Measurements from ENCODE around the gene CS.
A peak's percentile ranks its signal among the peaks of the same experiment; 100 is the strongest.

Gene CS

DNA sequence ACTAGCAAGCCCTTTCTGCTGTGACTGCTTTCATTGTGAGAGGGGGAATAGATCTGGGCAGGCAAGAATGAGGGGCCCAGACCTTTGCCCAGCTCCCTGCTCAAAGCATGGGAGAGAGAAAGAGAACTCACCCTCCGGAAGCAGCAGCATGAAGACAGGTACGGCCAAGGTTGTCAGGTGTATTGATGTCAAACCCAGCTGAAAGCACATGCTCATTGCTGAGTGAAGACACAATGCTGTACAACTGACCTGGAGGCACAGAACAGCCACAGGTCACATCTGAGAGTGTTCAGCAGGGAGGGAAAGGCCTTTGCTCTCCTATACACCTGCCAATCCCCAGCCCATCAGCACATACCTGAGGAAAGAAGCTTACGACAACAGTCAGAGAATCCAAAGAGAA, 47.5 kb downstream of the CS start:
- no peak for TF ChIP-seq CTCF (IDR thresholded peaks at IDR 0.05; ENCODE audit: low read depth, low read length)

DNA sequence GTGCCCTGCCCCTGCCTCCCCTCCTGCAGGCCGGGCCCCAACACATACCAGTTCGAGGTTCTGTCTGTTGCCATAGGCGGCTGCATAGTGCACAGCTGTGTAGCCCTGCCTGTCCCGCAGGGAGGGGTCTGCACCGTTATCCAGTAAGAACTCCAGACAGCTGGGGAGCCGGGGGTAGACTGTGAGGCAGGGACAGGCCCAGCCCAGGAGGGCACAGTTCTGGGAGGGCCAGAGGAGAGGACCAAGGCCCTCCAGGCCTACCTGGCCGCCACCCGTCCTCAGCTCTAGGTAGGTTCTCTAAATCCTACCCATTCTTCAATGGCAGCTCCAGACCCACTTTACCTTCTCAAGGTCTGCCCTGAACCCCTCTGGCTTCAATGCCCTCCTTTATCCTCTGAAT, 51.4 kb downstream of the CS start:
- no peak overlapping the region for H3K4me3 ChIP-seq (replicated peaks in 1 of 2; ENCODE audit: low read depth in 2 of 2, low read length in 2 of 2)

More for the DNA sequence above, 47.5 kb downstream of the CS start:
- no peak for DNase-seq (ENCODE audit: low read depth in 2 of 2)
- no peak overlapping the region for H3K4me3 ChIP-seq (replicated peaks in 1 of 2; ENCODE audit: low read depth in 2 of 2, low read length in 2 of 2)

DNA sequence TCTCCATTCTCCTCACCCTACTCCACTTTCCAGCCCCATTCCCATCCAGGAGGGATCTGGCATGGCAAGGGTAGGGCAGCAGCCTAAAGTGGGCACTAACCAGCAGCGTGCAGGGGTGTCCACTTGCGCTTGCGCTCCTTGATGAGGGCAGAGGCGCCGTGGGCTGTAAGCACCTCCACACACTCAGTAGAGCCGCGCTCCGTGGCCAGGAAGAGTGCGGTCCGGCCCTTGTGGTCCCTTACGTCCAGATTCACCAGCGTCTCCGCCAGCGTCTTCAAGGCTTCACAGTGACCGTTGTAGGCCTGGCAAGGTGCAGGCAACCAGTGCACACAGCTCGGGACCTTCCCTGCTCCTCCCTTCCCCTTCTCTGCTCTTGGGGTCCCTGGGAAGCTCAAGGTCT, 52.2 kb downstream of the CS start:
- no peak overlapping the region for H3K4me3 ChIP-seq (replicated peaks in 1 of 2; ENCODE audit: low read depth in 2 of 2, low read length in 2 of 2)
- DNase-seq (ENCODE audit: low read depth in 2 of 2) = no peak
- no peak for TF ChIP-seq CTCF (IDR thresholded peaks at IDR 0.05; ENCODE audit: low read depth, low read length)

More for the DNA sequence above, 51.4 kb downstream of the CS start:
- no peak for TF ChIP-seq CTCF (IDR thresholded peaks at IDR 0.05; ENCODE audit: low read depth, low read length)
- DNase-seq (ENCODE audit: low read depth in 2 of 2) = no peak

- TF ChIP-seq CTCF (IDR thresholded peaks at IDR 0.05; ENCODE audit: low read depth, low read length) = no peak
- no peak for DNase-seq (ENCODE audit: low read depth in 2 of 2)
- no peak overlapping the region for H3K4me3 ChIP-seq (replicated peaks in 1 of 2; ENCODE audit: low read depth in 2 of 2, low read length in 2 of 2)
Observed at GRCh38 chr12:56244494-56244893, 55.6 kb downstream of the CS start.

GRCh38 chr12:56243731-56244181, 56.4 kb downstream of the CS start:
- H3K4me3 ChIP-seq (replicated peaks in 1 of 2; ENCODE audit: low read depth in 2 of 2, low read length in 2 of 2) = no peak overlapping the region
- DNase-seq (ENCODE audit: low read depth in 2 of 2) = peak; percentile 9 to 29
- TF ChIP-seq CTCF (IDR thresholded peaks at IDR 0.05; ENCODE audit: low read depth, low read length) = no peak

DNA sequence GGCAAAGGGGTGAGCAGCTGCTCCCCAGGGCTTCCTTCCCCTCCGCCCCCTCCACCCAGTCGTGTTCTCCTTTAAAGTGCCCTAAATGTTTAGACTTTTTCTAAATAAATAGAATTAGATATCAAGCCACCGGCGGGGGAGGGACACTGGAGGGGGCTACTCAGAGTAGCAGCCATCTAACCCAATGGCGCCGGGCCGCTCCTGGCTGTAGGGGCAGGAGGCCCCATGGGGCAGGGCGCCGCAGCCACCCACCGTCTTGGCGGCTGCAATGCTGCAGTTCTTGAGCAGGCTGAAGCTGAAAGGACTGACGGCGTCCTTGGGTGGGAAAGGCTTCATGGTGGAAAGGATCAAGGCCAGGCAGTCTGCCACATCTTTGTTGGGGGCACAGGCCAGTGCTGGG, 57.1 kb downstream of the CS start:
- no peak for TF ChIP-seq CTCF (IDR thresholded peaks at IDR 0.05; ENCODE audit: low read depth, low read length)
- no peak overlapping the region for H3K4me3 ChIP-seq (replicated peaks in 1 of 2; ENCODE audit: low read depth in 2 of 2, low read length in 2 of 2)
- no peak for DNase-seq (ENCODE audit: low read depth in 2 of 2)

Data from cardiac fibroblast (primary cell).